ENCODE data around the gene GPR87.
A peak's percentile ranks its signal among the peaks of the same experiment; 100 is the strongest.

GPR87 gene

GRCh38 chr3:151285940-151286339, 30.7 kb downstream of the GPR87 start:
- TF ChIP-seq POLR2A (IDR thresholded peaks at IDR 0.05; ENCODE audit: low read depth, low read length): no peak
- no peak for DNase-seq (ENCODE audit: insufficient read length, low spot score)
- no peak for FAIRE-seq

DNA sequence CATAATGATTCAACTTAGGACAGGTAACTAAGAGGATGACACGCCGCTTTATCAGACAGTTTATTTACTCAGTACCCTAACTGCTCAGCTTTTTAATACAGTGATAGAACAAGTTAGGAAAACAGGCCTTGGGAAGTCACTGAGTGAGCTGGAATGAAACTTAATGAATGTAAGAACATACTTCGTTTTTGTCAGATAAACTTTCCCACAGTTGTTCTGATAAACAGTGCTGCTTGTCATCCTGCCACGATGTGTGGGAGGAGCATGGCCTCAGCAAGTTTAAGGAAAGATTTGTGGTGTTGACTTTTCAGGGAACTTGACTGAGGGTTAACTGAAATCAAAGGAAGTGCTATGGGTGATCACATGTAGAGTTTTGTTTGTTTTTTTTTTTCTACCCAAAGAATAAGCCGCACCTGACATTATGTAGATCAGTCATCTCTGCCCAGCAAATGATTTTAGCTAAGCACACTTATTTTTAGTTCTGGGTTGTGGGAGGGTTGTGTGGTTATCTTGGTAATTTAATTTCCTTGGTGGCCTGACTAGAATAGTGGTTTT, 32.6 kb downstream of the GPR87 start:
- no peak for TF ChIP-seq POLR2A (IDR thresholded peaks at IDR 0.05; ENCODE audit: low read depth, low read length)
- no peak for FAIRE-seq
- DNase-seq (ENCODE audit: insufficient read length, low spot score): no peak

- DNase-seq (ENCODE audit: insufficient read length, low spot score) (no peak), FAIRE-seq (no peak)
- no peak for TF ChIP-seq POLR2A (IDR thresholded peaks at IDR 0.05; ENCODE audit: low read depth, low read length)
Observed at GRCh38 chr3:151283387-151283786, 33.2 kb downstream of the GPR87 start.

DNA sequence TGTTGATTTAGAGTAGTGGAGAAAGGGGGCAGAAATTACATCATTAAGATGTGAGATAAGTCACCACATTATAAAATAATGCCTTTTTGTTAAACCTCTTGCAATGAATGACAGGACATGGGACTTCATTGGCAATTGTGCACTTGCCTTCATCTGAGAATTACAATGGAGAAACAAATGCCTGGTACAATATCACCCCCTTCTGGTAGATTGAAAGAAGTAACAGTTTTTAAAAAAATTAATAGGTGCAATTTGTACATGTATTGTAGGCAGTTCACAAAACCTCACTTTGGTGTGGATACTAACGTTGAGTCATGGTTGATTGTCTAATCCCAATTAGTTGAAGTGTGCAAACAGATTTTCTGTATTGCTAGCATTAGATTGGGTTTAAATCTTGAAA, 33.7 kb downstream of the GPR87 start:
- peak; percentile 91 for FAIRE-seq
- DNase-seq (ENCODE audit: insufficient read length, low spot score): peak; percentile 19
- TF ChIP-seq POLR2A (IDR thresholded peaks at IDR 0.05; ENCODE audit: low read depth, low read length): no peak

- TF ChIP-seq POLR2A (IDR thresholded peaks at IDR 0.05; ENCODE audit: low read depth, low read length): no peak
- no peak for FAIRE-seq
Observed at GRCh38 chr3:151281671-151282324, 34.8 kb downstream of the GPR87 start.

DNA sequence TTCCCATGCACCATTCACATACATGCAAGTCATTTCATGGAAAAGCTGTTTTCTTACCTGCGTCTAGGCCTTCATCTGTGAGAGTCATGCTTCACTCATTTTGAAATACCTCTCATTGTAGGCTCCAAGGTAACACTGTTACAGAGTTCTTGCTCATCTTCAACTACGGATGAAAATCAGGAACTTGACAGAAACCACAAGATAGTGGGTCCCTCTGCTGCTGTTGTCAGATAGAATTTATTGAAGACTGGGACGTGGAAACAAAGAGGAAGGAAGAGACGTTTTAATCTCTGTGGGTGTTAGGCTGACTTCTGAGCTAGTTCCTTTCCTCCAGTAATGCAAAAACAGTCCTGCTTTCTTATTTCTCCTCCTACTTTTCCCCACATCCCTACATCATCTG, 38.4 kb downstream of the GPR87 start, which contains the start of gene P2RY14:
Gene P2RY14, minus strand, starts transcription at position 313 of the 400 bp plus-strand sequence. CDS start 64,226 bp downstream, outside the sequence.
- DNase-seq (ENCODE audit: insufficient read length, low spot score): no peak
- no peak for TF ChIP-seq POLR2A (IDR thresholded peaks at IDR 0.05; ENCODE audit: low read depth, low read length)
- FAIRE-seq: no peak

More at GRCh38 chr3:151281671-151282324, 34.8 kb downstream of the GPR87 start:
- no peak for DNase-seq (ENCODE audit: insufficient read length, low spot score)

DNA sequence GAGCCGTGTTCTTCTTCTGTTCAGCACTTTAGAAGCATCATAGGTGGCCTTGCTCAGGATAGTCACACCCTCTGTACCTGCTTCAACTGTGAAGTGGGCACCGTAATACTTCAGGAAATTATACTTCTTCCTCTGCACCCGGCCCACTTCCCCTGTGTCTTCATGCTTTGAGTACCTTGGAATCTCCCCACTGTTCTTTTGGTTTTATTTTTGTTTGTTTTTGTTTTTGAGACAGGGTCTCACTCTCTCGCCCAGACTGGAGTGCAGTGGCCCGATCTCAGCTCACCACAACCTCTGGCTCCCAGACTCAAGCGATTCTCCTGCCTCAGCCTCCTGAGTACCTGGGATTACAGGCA, 40.0 kb downstream of the GPR87 start:
- no peak for DNase-seq (ENCODE audit: insufficient read length, low spot score)
- FAIRE-seq: no peak
- no peak for TF ChIP-seq POLR2A (IDR thresholded peaks at IDR 0.05; ENCODE audit: low read depth, low read length)

- TF ChIP-seq POLR2A (IDR thresholded peaks at IDR 0.05; ENCODE audit: low read depth, low read length): no peak
- no peak for FAIRE-seq
- DNase-seq (ENCODE audit: insufficient read length, low spot score): no peak
Observed at GRCh38 chr3:151276038-151276686, 40.5 kb downstream of the GPR87 start.

GRCh38 chr3:151275091-151275490, 41.5 kb downstream of the GPR87 start:
- no peak for DNase-seq (ENCODE audit: insufficient read length, low spot score)
- no peak for FAIRE-seq
- TF ChIP-seq POLR2A (IDR thresholded peaks at IDR 0.05; ENCODE audit: low read depth, low read length): no peak

DNA sequence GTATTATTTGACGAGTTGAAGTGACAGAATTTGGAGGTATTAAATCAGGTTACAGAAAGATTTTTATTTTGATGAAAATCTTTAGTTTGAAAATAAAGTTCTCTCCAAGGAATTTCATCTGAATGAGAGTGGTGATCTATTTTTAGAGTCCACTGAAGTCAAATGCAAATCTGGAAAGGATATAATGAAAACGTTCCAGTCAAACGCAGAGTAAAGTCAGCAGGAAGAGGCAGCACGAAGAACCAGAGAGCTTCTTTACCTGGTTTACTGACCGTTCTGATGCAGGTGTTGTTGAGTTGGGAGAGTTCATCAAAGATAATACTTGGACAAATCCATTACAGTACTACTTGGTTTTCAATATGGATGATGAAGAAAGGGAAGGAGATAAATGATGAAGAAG, 47.0 kb downstream of the GPR87 start:
- DNase-seq (ENCODE audit: insufficient read length, low spot score): no peak
- FAIRE-seq: no peak
- TF ChIP-seq POLR2A (IDR thresholded peaks at IDR 0.05; ENCODE audit: low read depth, low read length): no peak

DNA sequence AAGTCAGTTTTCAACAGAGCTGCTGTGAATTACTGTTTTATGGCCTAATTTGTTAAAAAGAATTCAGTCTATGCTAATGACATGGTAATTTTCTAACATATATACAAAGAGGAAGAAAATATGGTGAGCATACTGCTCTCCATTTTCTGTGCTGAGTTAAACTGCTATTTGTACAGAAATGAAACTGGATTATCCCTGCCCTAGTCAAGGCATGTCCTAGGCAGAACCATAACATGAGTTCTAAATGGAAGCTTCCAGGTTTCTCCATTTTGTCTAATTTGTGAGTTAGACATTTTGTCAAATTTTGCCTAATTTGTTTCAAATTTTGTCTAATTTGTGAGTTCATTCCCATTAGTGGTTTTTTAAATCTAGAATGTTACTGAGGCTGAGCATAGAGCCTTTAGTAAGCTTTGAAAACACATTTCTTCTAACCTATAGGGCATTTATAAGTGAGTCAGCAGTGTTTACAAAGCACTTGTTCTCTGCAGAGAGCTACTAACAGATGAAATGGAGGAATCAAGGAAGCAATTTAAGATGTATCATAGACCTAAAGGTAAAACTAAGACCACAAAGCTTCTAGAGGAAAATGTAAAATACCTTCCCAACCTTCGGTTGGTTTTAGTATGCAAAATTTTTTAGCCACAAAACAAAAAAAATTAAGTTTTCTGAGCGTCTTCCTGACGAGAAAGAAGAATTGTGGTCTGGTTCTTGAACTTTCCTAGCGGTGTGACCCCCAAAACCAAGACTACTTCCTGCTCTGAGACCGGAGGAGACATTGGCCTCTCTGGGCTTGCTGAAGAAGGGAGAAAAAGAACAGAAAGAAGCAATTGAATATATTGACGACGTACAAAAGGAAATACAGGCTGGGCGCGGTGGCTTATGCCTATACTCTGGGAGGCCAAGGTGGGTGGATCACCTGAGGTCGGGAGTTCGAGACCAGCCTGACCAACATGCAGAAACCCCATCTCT, 48.1 kb downstream of the GPR87 start:
- FAIRE-seq: no peak
- no peak for TF ChIP-seq POLR2A (IDR thresholded peaks at IDR 0.05; ENCODE audit: low read depth, low read length)
- no peak for DNase-seq (ENCODE audit: insufficient read length, low spot score)

DNA sequence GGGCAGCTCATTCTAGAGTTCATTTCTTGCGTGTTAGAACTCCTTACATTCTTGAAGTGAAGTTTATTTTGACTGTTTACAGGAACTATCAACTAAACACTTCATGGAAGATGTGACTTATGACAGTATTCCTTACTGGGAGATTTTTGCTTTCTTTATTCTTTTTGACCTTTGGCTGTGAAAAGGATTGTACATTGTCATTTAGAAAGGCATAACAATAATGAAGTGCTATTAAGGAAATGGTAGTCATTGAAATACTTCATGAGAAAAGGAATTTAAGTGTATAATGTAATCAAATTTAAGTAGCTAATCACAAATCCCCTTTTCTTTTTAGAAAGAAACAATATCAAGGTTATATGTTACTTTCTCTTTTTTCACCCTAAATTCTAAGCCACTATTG, 49.6 kb downstream of the GPR87 start:
- no peak for FAIRE-seq
- DNase-seq (ENCODE audit: insufficient read length, low spot score): no peak
- no peak for TF ChIP-seq POLR2A (IDR thresholded peaks at IDR 0.05; ENCODE audit: low read depth, low read length)

DNA sequence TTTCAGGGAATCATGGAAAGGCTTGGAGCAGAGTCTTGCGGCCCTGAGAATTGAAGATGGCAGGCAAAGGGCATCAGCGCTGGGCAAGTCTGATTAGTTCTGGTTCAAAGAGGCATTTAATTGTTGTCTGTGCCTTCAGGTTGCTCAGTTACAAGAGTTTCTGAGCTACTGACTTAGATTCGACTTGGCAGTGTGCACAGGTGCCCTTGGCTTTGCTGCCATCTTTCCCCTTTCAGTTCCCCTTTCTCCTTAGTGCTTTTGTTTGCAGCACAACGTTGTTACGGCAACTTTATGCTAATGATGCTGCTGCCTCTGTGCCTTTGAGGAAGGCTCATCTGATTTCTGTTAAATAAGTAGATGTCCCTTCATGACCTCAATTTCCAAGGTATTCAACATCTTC, 50.8 kb downstream of the GPR87 start:
- TF ChIP-seq POLR2A (IDR thresholded peaks at IDR 0.05; ENCODE audit: low read depth, low read length): no peak
- FAIRE-seq: no peak

GRCh38 chr3:151265166-151265565, 51.5 kb downstream of the GPR87 start:
- no peak for TF ChIP-seq POLR2A (IDR thresholded peaks at IDR 0.05; ENCODE audit: low read depth, low read length)
- DNase-seq (ENCODE audit: insufficient read length, low spot score) (no peak), FAIRE-seq (no peak)

More for the DNA sequence above, 50.8 kb downstream of the GPR87 start:
- no peak for DNase-seq (ENCODE audit: insufficient read length, low spot score)
